Left lung (tissue), 10 donors: ENCODE measurements around the gene IP6K1. TPM values are rescaled to one million over a fixed set of nuclear protein-coding genes. Genes with fewer than 3 reads are reported as not detected.

ENCODE experiments used
- ATAC-seq: fragments of 200-7000 bp; cut with Tn5 transposase; one replicate; pipeline ENCODE4 v1.9.1; 2020; ENCODE audit warnings: moderate library complexity
- DNase-seq, 4 donors: peaks; one replicate each; pipeline ENCODE4 v3.0.0-alpha.2; 2013 to 2020
- H3K27ac ChIP-seq, 2 donors: fragments of 200-600 bp; sonication (generic) in 1 of 2; one replicate each; pipeline versions ENCODE4 v1.5.0 to v1.8.0; 2020 to 2021
- H3K27me3 ChIP-seq, 2 donors: fragments of 200-600 bp; sonication (generic) in 1 of 2; one replicate each; pipeline versions ENCODE4 v1.5.0 to v1.8.0; 2020 to 2021
- H3K36me3 ChIP-seq, 2 donors: fragments of 200-600 bp; sonication (generic) in 1 of 2; one replicate each; pipeline versions ENCODE4 v1.5.0 to v1.8.0; 2020 to 2021
- H3K4me1 ChIP-seq, 2 donors: fragments of 200-600 bp; one replicate each; pipeline ENCODE4 v1.8.0; 2021
- H3K4me3 ChIP-seq, 2 donors: fragments of 200-600 bp; sonication (generic) in 1 of 2; one replicate each; pipeline versions ENCODE4 v1.5.0 to v1.8.0; 2020 to 2021; ENCODE audit warnings: mild to moderate bottlenecking in 1 of 2
- H3K9me3 ChIP-seq, 2 donors: fragments of 200-600 bp; sonication (generic) in 1 of 2; one replicate each; pipeline versions ENCODE4 v1.5.0 to v1.8.0; 2020 to 2021
- intact Hi-C, 2 donors: fragments of 100-400 bp; cut with DNase I; formaldehyde crosslinking; loops; one replicate each; pipeline versions ENCODE4 v1.11.2 to v1.14.2; 2022
- polyA plus RNA-seq, 6 donors: library from polyadenylated mRNA; unstranded; fragments of 120-200 nt; gene quantifications; one replicate each; pipeline ENCODE4 v1.2.1, GENCODE V29; 2013; ENCODE audit not compliant: insufficient read length in 6 of 6
- total RNA-seq, 2 donors: library from RNA; stranded (reverse); fragmentation: NEBNext Ultra II Directional; extraction: Animal tissue kit (Norgen Biotek cat#: 25700); gene quantifications; one replicate each; pipeline ENCODE4 v1.2.1, GENCODE V29; 2021
- TF ChIP-seq, protein P1 (sequence below), 2 donors: fragments of 200-600 bp; sonication (generic) in 1 of 2; IDR thresholded peaks; one replicate each; pipeline versions ENCODE4 v1.5.0 to v1.8.0; 2021; ENCODE audit warnings: antibody characterized with exemption in 2 of 2
- donor health status: DM: no; HTN: yes; CAD: no.
- donor health status: DM: no; HTN: no; CAD: no.

IP6K1 gene
- total and polyA plus RNA-seq, 8 donors, result 31.8 to 51.2 (median 44.7) TPM

DNA sequence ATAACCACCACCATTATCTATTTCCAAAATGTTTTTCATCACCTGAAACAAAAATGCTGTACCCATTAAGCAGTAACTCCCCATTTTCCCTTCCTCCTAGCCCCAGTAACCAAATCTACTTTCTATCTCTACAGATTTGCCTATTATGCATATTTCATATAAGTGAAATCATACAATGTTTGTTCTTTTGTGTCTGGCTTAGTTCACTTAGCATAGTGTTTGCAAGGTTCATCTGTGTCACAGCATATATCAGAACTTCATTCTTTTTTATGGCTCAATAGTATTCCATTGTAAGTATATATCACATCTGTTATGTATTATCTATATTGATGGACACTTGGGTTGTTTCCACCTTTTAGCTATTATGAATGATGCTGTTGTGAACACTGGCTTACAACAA lies 45.9 kb downstream of the IP6K1 start:
- ATAC-seq (no peak), DNase-seq (no peak)
- peaks cover 2 to 57% of the 10 kb centered on the region in 2 donors for H3K36me3 ChIP-seq
- H3K27ac ChIP-seq, result no peak overlapping the region
- no peaks in the 10 kb centered on the region for H3K27me3 ChIP-seq
- no peaks in the 10 kb centered on the region for H3K4me1 ChIP-seq
- intact Hi-C loops, result no loop called here
- TF ChIP-seq, protein P1, sequence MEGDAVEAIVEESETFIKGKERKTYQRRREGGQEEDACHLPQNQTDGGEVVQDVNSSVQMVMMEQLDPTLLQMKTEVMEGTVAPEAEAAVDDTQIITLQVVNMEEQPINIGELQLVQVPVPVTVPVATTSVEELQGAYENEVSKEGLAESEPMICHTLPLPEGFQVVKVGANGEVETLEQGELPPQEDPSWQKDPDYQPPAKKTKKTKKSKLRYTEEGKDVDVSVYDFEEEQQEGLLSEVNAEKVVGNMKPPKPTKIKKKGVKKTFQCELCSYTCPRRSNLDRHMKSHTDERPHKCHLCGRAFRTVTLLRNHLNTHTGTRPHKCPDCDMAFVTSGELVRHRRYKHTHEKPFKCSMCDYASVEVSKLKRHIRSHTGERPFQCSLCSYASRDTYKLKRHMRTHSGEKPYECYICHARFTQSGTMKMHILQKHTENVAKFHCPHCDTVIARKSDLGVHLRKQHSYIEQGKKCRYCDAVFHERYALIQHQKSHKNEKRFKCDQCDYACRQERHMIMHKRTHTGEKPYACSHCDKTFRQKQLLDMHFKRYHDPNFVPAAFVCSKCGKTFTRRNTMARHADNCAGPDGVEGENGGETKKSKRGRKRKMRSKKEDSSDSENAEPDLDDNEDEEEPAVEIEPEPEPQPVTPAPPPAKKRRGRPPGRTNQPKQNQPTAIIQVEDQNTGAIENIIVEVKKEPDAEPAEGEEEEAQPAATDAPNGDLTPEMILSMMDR (IDR thresholded peaks at IDR 0.05), result no peak
- H3K9me3 ChIP-seq, result no peaks in the 10 kb centered on the region
- no peak overlapping the region for H3K4me3 ChIP-seq

DNA sequence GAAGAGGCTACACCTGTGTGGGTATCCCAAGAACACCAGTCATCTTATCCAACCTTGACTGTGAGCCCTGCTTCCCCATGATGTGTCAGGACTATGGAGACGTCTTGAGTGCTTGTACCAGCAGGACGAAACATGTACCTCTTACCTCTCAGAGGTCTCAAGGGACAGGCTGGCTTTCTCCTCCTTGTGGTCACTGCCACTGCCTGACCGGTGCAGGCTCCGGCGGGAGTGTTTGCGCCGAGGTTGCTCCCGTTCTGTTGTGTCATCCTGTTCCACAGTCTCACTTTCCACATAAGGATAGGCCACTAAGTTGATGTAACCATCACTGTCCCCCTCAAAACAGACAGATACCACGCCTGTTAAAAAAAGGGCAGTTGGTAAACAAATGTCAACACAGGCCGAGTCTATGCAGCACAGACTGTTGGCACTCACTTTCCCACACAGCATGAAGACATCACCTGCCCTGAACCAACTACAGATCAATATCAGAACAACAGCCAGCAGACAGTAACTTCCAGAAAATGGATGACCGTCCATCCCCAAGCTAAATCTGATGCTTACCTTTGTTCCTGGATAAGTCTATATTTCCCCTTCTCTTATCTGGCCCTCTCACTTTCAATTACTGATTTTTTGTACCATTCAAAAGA lies 48.2 kb downstream of the IP6K1 start:
- H3K27ac ChIP-seq, result no peak overlapping the region
- no peak overlapping the region for H3K4me3 ChIP-seq
- no peak for DNase-seq
- ATAC-seq, result no peak
- intact Hi-C loops, result no loop called here
- TF ChIP-seq, protein P1 (IDR thresholded peaks at IDR 0.05), result no peak
- H3K27me3 ChIP-seq, result no peaks in the 10 kb centered on the region
- H3K9me3 ChIP-seq, result no peaks in the 10 kb centered on the region
- peaks cover 0 to 3% of the 10 kb centered on the region in 2 donors for H3K4me1 ChIP-seq
- peaks cover 2 to 67% of the 10 kb centered on the region in 2 donors for H3K36me3 ChIP-seq

DNA sequence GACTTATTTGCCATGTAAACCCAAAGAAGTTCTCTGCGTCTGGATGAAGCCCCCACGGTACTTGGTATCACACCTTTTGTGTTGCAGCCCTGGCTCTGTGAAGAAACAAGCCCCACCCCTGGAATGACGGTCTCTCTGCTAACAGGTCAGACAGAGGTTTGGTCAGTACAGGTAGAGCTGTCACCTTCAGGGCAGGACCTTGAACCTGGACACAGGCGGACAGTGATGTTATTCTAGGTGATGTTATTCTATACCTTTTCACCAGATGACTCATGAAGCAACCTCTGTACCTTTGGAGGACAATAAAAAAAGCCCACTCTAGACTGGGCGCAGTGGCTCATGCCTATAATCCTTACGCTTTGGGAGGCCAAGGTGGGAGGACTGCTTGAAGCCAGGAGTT lies 51.6 kb downstream of the IP6K1 start:
- no peak overlapping the region for H3K27ac ChIP-seq
- intact Hi-C loops, result no loop called here

DNA sequence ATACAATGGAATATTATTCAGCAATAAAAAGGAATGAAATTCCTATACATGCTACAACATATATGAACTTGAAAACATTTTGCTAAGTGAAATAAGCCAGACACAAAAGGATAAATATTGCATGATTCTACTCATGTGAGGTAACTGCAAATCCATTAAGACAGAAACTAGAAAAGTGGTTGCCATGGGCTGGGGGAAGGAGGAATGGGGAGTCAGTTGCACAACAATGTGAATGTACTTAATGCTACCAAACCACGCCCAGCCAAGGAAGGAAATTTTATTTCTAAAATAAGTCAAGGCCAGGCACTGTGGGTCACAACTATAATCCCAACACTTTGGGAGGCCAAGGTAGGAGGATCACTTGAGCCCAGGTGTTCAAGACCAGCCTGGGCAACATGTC lies 52.8 kb downstream of the IP6K1 start:
- H3K9me3 ChIP-seq, result no peaks in the 10 kb centered on the region
- no peak for ATAC-seq
- H3K36me3 ChIP-seq, result peaks cover 2 to 91% of the 10 kb centered on the region in 2 donors
- H3K27me3 ChIP-seq, result no peaks in the 10 kb centered on the region
- TF ChIP-seq, protein P1 (IDR thresholded peaks at IDR 0.05), result no peak
- no peak for DNase-seq
- peaks cover 0 to 3% of the 10 kb centered on the region in 2 donors for H3K4me1 ChIP-seq
- no peak overlapping the region for H3K4me3 ChIP-seq
- intact Hi-C loops, result no loop called here
- H3K27ac ChIP-seq, result no peak overlapping the region

More for the DNA sequence above, 51.6 kb downstream of the IP6K1 start:
- Histone ChIP-seq H3K4me1 (peaks cover 0 to 3% of the 10 kb centered on the region in 2 donors), H3K27me3 (no peaks in the 10 kb centered on the region), H3K36me3 (peaks cover 2 to 85% of the 10 kb centered on the region in 2 donors), H3K9me3 (no peaks in the 10 kb centered on the region), H3K4me3 (no peak overlapping the region)
- no peak for DNase-seq
- no peak for ATAC-seq
- TF ChIP-seq, protein P1 (IDR thresholded peaks at IDR 0.05), result no peak

DNA sequence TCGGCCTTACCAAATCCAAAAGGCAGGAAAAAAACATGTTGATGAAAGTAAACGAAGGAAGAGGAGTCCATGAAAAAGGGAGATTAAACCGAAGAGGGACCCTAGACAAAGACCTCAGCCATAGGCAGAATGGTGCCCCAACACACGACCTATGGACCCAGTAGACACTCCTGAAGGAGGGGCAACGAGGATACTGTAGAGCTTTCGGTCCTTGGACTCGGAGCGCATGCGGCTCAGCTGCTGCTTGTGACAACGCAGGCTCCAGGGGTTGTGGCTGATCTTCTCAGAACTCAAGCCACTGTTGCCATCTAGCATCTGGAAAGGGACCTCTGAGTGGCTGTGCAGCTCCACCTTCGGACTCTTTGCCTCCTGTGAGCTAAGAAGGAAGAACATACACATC lies 53.7 kb downstream of the IP6K1 start:
- TF ChIP-seq, protein P1 (IDR thresholded peaks at IDR 0.05), result no peak
- H3K9me3 ChIP-seq, result no peaks in the 10 kb centered on the region
- H3K4me3 ChIP-seq, result no peak overlapping the region
- H3K27ac ChIP-seq, result no peak overlapping the region
- intact Hi-C loops, result no loop called here
- no peak for ATAC-seq
- H3K27me3 ChIP-seq, result no peaks in the 10 kb centered on the region
- H3K4me1 ChIP-seq, result peaks cover 0 to 3% of the 10 kb centered on the region in 2 donors
- no peak for DNase-seq
- peaks cover 0 to 91% of the 10 kb centered on the region in 2 donors for H3K36me3 ChIP-seq
